Pancreas (tissue), 10 donors: ENCODE data around the gene C3orf22. TPM values are rescaled to one million over a fixed set of nuclear protein-coding genes. Genes with fewer than 3 reads are reported as not detected.

ENCODE experiments used
- ATAC-seq, 4 donors: fragments of 200-7000 bp; cut with Tn5 transposase; one replicate each; pipeline versions ENCODE4 v1.8.0 to v1.9.1; 2020; ENCODE audit warnings: mild to moderate bottlenecking in 4 of 4, moderate library complexity in 4 of 4
- DNase-seq, 6 donors: peaks; one replicate each; pipeline ENCODE4 v3.0.0-alpha.2; 2020
- FAIRE-seq: peaks from 2 replicates; lab custom pipeline; 2012; peaks lifted over from hg19 to GRCh38; lab: Jason Lieb, UNC
- H3K27ac ChIP-seq, 4 donors: fragments of 200-600 bp; sonication (generic); 1 replicate in 3 of 4; 2 replicates in 1 of 4; pipeline versions ENCODE4 v1.5.0 to v1.8.0; 2020
- H3K27me3 ChIP-seq, 4 donors: fragments of 200-600 bp; one replicate each; pipeline ENCODE4 v1.8.0; 2021
- H3K36me3 ChIP-seq, 3 donors: fragments of 200-600 bp; sonication (generic) in 1 of 3; one replicate each; pipeline versions ENCODE4 v1.5.0 to v1.8.0; 2020 to 2021
- H3K4me1 ChIP-seq, 3 donors: fragments of 200-600 bp; one replicate each; pipeline ENCODE4 v1.8.0; 2021
- H3K4me3 ChIP-seq, 4 donors: fragments of 200-600 bp; sonication (generic) in 2 of 4; one replicate each; pipeline versions ENCODE4 v1.5.0 to v1.8.0; 2020 to 2021
- H3K9me3 ChIP-seq, 4 donors: fragments of 200-600 bp; one replicate each; pipeline ENCODE4 v1.8.0; 2021
- CTCF ChIP-seq, 4 donors: fragments of 200-600 bp; sonication (generic) in 3 of 4; IDR thresholded peaks; one replicate each; pipeline versions ENCODE4 v1.5.0 to v1.8.0; 2021; ENCODE audit warnings: antibody characterized with exemption in 4 of 4
- WGBS, 2 donors: extraction: QIAGEN DNeasy Blood & Tissue Kit; methylation state at CpG; one replicate each; pipeline ENCODE4 v1.1.7; 2013; 5-methylcytosine and 5-hydroxymethylcytosine counted together
- intact Hi-C, 3 donors: fragments of 100-400 bp; cut with DNase I; formaldehyde crosslinking; loops; one replicate each; pipeline versions ENCODE4 v1.11.1 to v1.14.2; 2022
- polyA plus RNA-seq, 2 donors: library from polyadenylated mRNA; stranded (reverse); fragments of 200-250 nt; gene quantifications; one replicate each; pipeline ENCODE4 v1.2.3, GENCODE V29; 2013
- total RNA-seq, 6 donors: library from RNA; stranded (reverse); fragmentation: NEBNext Ultra II Directional in 4 of 6; extraction: Animal tissue kit (Norgen Biotek cat#: 25700) in 4 of 6; gene quantifications; one replicate each; pipeline versions ENCODE4 v1.2.1 to v1.2.4, GENCODE V29; 2021 to 2023
- donor health status: healthy with polysubstance abuse.
- donor health status: DM: no; HTN: no; CAD: no; lungs with moderate emphysema.
- donor health status: DM: no; HTN: no; CAD: no.
- donor health status: control.
- donor health status: control.
- donor health status: Bipolar disorder and iron deficiency.
- donor health status: DM: yes; HTN: yes; CAD: no.
- donor health status: DM: no; HTN: no; CAD: no.
- donor health status: DM: no; HTN: no; CAD: no.
- donor health status: DM: yes; HTN: yes; CAD: no.

The C3orf22 gene
- total and polyA plus RNA-seq, 8 donors: 0.09 TPM; not detected in 7

- TF ChIP-seq CTCF (IDR thresholded peaks at IDR 0.05): no peak
- ATAC-seq (no peak), DNase-seq (peak in 3 of 6 donors; percentile 5 to 36 (median 13)), FAIRE-seq (no peak)
- no peaks in the 10 kb centered on the region for H3K27me3 ChIP-seq
- H3K27ac ChIP-seq: no peak overlapping the region
- no peaks in the 10 kb centered on the region for H3K36me3 ChIP-seq
- 66 to 68% methylated on average over 7 of the region's 7 CpGs for WGBS, 2 donors
- intact Hi-C loops: no loop called here
- no peaks in the 10 kb centered on the region for H3K4me1 ChIP-seq
- H3K4me3 ChIP-seq: no peak overlapping the region
- H3K9me3 ChIP-seq: no peaks in the 10 kb centered on the region
Measured at GRCh38 chr3:126512026-126512425, 46.7 kb downstream of the C3orf22 start.

GRCh38 chr3:126511291-126511690 lies 47.4 kb downstream of the C3orf22 start:
- Histone ChIP-seq H3K4me3 (no peak overlapping the region), H3K9me3 (no peaks in the 10 kb centered on the region), H3K36me3 (no peaks in the 10 kb centered on the region), H3K4me1 (no peaks in the 10 kb centered on the region), H3K27ac (no peak overlapping the region), H3K27me3 (no peaks in the 10 kb centered on the region)
- DNase-seq (peak in 2 of 6 donors; percentile 5 to 33), ATAC-seq (no peak), FAIRE-seq (no peak)
- WGBS, 2 donors: 68% methylated on average over 7 of the region's 7 CpGs
- no peak for TF ChIP-seq CTCF (IDR thresholded peaks at IDR 0.05)
- intact Hi-C loops: no loop called here

GRCh38 chr3:126510308-126510910 lies 48.3 kb downstream of the C3orf22 start:
- Histone ChIP-seq H3K27ac (no peak overlapping the region), H3K4me1 (no peaks in the 10 kb centered on the region), H3K9me3 (no peaks in the 10 kb centered on the region), H3K4me3 (no peak overlapping the region), H3K36me3 (no peaks in the 10 kb centered on the region), H3K27me3 (no peaks in the 10 kb centered on the region)
- DNase-seq (peak in 1 of 6 donors; percentile 5), FAIRE-seq (no peak), ATAC-seq (no peak)
- WGBS, 2 donors: 78 to 80% methylated on average over 22 of the region's 22 CpGs
- intact Hi-C loops: no loop called here
- no peak for TF ChIP-seq CTCF (IDR thresholded peaks at IDR 0.05)

- Histone ChIP-seq H3K9me3 (no peaks in the 10 kb centered on the region), H3K36me3 (no peaks in the 10 kb centered on the region), H3K4me1 (no peaks in the 10 kb centered on the region), H3K4me3 (no peak overlapping the region), H3K27ac (no peak overlapping the region), H3K27me3 (no peaks in the 10 kb centered on the region)
- no peak for FAIRE-seq
- TF ChIP-seq CTCF (IDR thresholded peaks at IDR 0.05): no peak
- ATAC-seq: no peak
- peak in 2 of 6 donors; percentile 9 to 36 for DNase-seq
- 58 to 64% methylated on average over 18 of the region's 18 CpGs for WGBS, 2 donors
- intact Hi-C loops: no loop called here
Measured at GRCh38 chr3:126509597-126510307, 49.0 kb downstream of the C3orf22 start.

GRCh38 chr3:126508564-126508964 lies 50.2 kb downstream of the C3orf22 start:
- H3K27me3 ChIP-seq: no peaks in the 10 kb centered on the region
- H3K4me3 ChIP-seq: no peak overlapping the region
- H3K36me3 ChIP-seq: no peaks in the 10 kb centered on the region
- no peaks in the 10 kb centered on the region for H3K9me3 ChIP-seq
- no peak for FAIRE-seq
- no peak for ATAC-seq
- TF ChIP-seq CTCF (IDR thresholded peaks at IDR 0.05): no peak
- H3K4me1 ChIP-seq: no peaks in the 10 kb centered on the region
- intact Hi-C loops: no loop called here
- H3K27ac ChIP-seq: no peak overlapping the region
- 93 to 96% methylated on average over 4 of the region's 4 CpGs for WGBS, 2 donors
- peak in 1 of 6 donors; percentile 42 for DNase-seq
